Measurements from ENCODE around the gene GTF2F1.
"Not testable (repeated sequence)": the region's sequence is repeated elsewhere in the genome, so short reads cannot be mapped to it uniquely, and the experiment has no call there.

Gene GTF2F1, protein sequence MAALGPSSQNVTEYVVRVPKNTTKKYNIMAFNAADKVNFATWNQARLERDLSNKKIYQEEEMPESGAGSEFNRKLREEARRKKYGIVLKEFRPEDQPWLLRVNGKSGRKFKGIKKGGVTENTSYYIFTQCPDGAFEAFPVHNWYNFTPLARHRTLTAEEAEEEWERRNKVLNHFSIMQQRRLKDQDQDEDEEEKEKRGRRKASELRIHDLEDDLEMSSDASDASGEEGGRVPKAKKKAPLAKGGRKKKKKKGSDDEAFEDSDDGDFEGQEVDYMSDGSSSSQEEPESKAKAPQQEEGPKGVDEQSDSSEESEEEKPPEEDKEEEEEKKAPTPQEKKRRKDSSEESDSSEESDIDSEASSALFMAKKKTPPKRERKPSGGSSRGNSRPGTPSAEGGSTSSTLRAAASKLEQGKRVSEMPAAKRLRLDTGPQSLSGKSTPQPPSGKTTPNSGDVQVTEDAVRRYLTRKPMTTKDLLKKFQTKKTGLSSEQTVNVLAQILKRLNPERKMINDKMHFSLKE

GRCh38 chr19:6393074-6393982, at the start of gene GTF2F1:
Gene GTF2F1 (minus strand): TSS chr19:6393164. CDS start chr19:6392995, 169 bp downstream.
- DNase-seq, result peak; percentile 94

- no peak for DNase-seq
Observed at GRCh38 chr19:6442087-6442688, 49.2 kb upstream of the GTF2F1 start.

GRCh38 chr19:6440905-6441304, 47.9 kb upstream of the GTF2F1 start:
- no peak for DNase-seq

- no peak for DNase-seq
Observed at GRCh38 chr19:6439743-6440142, 46.8 kb upstream of the GTF2F1 start.

GRCh38 chr19:6433663-6434062, 40.7 kb upstream of the GTF2F1 start, which contains the start of gene SLC25A41:
Gene SLC25A41 (minus strand): TSS chr19:6433763. CDS start chr19:6433693, 70 bp downstream.
- no peak for DNase-seq

GRCh38 chr19:6433165-6433564, 40.2 kb upstream of the GTF2F1 start:
- DNase-seq, result no peak

DNA sequence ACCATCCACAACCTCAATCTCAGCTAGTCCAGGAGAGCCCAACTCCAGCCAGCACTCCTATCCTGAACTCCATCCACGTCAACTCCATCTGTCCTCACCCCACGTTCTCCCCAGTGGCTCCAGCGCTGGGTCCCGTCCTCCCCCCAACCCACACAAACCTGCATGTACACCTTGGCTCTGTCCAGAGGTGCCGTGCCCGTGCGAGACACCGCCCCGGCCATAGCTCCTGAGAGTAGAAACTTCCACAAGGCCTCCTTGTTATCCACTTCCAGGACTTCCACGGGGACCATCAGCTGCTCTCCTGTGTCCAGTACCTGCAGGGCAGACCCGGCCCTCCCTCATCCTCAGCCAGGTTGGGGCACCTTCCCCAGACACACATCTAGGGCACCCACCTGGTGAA, 38.9 kb upstream of the GTF2F1 start:
- no peak for DNase-seq

- DNase-seq, result no peak
Observed at GRCh38 chr19:6429419-6430221, 36.7 kb upstream of the GTF2F1 start.

DNA sequence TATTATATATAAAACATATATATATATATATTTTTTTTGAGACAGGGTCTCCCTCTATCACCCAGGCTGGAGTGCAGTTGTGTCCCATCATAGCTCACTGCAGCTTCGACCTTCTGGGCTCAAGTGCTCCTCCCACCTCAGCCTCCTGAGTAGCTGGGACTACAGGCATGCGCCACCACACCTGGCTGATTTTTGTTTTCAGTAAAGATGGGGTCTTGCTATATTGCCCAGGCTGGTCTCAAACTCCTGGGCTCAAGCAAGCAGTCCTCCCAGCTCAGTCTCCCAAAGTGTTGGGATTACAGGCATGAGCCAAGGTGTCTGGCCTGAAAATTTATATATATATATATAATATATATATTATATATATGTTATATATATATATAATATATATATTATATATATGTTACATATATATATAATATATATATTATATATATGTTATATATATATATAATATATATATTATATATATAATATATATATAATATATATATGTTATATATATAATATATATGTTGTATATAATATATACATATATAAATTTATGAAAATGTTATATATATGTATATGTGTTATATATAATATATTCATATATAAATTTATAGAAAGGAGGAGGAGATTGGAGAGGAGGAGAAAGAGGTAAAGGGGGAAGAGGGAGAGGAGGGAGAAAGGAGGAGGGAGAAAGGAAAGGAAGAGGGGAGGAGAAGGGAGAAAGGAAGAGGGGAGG, 35.9 kb upstream of the GTF2F1 start:
- DNase-seq, result not testable (repeated sequence)

DNA sequence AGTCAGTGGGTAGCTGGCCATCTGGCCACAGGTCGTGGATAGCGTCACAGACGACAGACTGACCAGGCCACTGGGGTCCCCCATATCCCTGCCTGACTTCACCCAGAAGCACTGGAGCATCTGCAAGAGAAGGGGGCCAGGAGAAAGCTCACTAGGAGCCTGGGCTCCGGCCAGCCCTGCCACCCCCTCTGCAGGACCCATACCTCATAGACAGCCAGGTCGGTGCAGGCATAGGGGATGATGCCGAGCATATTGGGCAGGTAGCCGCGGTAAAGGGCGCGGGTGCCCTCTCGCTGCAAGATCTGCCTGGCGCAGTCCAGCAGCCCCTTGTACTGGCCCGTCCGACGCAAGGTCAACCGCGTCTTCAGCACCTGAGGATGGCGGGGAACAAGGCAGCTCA, 34.2 kb upstream of the GTF2F1 start:
- no peak for DNase-seq

- DNase-seq, result no peak
Observed at GRCh38 chr19:6425732-6426620, 33.0 kb upstream of the GTF2F1 start.

DNA sequence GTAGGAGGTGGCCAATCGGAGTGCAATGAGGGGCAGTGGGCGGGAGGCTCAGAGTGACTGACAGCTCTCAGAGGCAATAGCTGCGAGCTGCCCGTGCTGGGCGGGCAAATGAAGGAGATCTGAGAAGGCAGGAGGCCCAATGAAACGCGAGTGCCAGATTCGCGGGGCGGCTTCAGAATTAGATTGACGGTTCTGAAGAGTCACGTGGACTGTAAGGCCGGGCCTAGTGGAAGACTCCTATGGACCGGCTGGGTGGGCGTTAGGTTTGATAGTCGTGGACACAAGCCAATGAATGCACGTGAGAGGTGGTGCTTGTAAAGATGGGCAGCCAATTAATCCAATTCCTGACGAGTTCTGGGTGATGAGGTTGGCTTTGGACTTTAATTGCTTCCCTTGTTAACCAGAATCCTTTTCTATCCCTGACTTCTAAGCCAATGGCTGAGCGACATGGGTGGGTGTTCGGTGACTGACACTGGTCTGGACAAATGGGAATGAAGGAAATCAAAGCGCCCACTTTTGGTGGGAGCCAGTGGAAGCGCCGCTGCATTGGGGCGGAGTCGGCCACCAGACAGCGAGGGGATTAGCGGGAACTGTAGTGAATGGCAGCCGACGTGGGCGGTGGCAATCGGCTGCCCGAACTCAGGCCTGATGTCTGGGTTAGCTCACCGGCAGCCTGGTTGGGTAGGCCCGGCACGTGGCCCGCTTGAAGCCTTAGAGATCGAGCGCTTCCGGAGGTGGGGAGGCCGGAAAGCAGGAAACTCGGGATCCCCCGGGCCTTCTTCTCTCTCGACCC, 32.2 kb upstream of the GTF2F1 start:
- DNase-seq, result peak; percentile 99

DNA sequence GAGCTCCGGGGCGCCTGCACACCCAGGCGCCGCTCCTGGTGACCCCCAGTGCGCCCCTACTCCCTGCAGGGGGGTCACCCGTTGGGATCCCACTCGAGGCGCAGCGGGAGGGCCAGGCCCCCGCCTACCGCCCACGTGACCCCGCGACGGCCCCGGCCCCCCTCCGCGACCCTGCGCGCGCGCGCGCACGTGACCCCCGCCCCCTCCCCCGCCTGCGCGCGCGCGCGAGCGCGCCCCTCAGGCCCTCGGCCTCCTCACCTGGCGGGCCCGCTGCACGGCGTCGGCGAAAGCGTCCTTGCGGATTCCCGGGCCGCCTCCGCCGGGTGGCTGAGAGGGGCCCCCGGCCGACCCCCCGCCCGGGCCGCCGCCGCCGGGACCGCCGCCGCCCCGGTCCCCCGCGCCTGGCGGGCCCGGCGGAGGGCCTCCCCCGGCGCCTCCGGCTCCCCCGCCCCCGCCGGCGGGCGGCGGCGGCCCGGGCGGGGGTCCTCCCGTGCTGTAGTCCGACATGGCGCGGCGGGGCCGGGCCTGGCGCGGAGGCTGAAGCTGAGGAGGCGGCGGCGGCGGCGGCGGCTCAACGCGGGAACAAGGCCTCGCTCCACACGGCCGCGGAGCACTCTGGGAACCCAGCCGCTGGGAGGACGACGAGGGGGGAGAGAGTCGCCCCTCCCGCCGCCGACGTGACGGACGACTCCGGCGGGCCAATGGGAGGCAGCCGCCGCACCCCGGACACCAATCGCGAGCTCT, 31.4 kb upstream of the GTF2F1 start, which contains the start of gene KHSRP:
Gene KHSRP, minus strand, starts transcription at position 617 of the 744 bp plus-strand sequence. Its CDS starts 110 bp downstream, at position 507.
- DNase-seq, result peak; percentile 52

GRCh38 chr19:6423499-6424194, 30.7 kb upstream of the GTF2F1 start:
- peak; percentile 48 for DNase-seq

DNA sequence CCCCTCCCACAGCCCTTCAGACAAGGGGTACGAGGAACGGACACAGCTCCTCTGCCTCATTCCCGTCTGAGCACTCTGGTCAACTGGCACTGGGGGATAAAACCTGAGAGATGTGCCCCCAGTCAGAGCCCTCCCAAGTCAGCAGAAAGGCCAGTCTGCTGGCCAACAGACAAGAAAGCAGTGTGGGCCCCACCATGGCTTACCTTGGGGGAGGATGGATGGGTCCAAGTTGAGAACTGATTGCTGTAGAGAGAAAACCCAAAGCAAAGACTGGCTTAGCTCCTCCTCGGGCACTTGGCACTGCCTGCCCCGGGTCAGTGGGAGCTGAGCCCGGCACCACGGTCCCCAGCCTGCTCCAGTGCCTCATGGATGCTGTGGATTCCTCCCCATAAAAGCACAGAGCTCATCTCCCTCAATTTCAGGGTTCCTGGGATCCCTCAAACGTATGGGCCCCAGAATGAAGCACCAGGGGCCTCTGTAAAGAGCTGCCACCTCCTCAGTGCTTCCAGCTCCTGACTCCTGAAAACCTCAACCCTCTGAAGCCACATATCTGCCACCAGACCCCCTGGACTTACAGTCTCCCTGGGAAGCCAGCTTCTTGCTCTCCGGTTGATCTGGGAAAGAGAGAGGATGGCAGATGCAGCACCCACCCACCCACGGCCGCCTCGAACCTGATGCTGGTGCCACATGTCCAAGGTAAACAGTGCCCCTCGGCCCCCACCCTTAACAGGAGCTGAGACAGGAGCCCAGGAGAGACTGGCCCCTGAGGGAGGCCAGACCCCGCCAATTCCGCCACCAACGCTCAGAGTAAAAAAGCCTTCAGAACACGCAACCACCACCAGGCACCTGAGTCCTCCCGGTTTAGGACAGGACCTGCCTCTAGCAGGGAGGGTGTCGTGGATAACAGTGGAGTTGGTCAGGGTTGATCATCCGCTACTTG, 28.4 kb upstream of the GTF2F1 start:
- no peak for DNase-seq

GRCh38 chr19:6418562-6418932, 25.6 kb upstream of the GTF2F1 start:
- no peak for DNase-seq
